ENCODE results near the gene MMP10. TPM values are rescaled to one million over a fixed set of nuclear protein-coding genes. Genes with fewer than 3 reads are reported as not detected.

Gene MMP10
- total RNA-seq, 1 donor from 2014 or later, result 0.32 TPM

DNA sequence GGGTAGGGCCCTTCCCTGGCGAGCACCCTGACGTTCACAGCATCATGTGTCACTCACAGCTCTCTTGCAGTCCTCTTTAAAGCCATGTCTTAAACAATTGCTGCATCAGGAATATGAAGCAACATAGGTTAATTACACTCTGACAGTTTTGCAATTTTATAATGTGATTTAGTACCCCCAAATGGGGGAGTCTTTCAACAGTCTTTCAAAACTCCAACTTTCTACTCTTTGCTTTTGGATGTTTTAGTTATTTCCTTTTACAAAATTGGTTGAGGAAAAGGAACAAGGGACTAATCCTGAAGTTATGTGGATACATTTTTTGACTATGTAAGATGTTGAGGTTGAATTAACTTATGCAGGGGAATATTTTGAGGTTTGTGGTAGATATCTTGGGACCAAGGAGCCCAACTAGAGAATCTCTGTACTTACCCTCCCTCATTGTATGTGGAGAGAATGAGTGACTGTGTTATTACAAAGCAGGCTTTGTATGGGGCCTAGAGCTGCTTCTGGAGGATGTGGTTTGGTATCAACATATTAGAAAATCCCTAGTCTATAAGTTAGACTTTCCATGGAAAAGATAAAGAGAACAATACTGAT is 55.4 kb downstream of the MMP10 start, which contains the start of gene MMP8:
MMP8 (minus strand) TSS at position 51 of the 597 bp plus-strand sequence. CDS start 99 bp downstream, outside the sequence.
- no peak within 1 kb of the TSS for H2AFZ ChIP-seq (replicated peaks)
- Mint-ChIP-seq H3K9me3 (no peaks in the 10 kb centered on the region), H3K36me3 (no peaks in the 10 kb centered on the region), H3K27me3 (ENCODE audit: insufficient read depth, low read depth) (no peaks in the 10 kb centered on the region), H3K27ac (no peak within 1 kb of the TSS), H3K4me1 (no peaks in the 10 kb centered on the region), H3K4me3 (no peak within 1 kb of the TSS)
- TF ChIP-seq EZH2 (IDR thresholded peaks at IDR 0.05) (no peak), EZH2phosphoT487 (IDR thresholded peaks at IDR 0.05) (no peak)
- TF ChIP-seq, protein P1, sequence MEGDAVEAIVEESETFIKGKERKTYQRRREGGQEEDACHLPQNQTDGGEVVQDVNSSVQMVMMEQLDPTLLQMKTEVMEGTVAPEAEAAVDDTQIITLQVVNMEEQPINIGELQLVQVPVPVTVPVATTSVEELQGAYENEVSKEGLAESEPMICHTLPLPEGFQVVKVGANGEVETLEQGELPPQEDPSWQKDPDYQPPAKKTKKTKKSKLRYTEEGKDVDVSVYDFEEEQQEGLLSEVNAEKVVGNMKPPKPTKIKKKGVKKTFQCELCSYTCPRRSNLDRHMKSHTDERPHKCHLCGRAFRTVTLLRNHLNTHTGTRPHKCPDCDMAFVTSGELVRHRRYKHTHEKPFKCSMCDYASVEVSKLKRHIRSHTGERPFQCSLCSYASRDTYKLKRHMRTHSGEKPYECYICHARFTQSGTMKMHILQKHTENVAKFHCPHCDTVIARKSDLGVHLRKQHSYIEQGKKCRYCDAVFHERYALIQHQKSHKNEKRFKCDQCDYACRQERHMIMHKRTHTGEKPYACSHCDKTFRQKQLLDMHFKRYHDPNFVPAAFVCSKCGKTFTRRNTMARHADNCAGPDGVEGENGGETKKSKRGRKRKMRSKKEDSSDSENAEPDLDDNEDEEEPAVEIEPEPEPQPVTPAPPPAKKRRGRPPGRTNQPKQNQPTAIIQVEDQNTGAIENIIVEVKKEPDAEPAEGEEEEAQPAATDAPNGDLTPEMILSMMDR (IDR thresholded peaks at IDR 0.05), result no peak
- H4K20me1 ChIP-seq (ENCODE audit: low read depth), result no peaks in the 10 kb centered on the region
- no peaks in the 10 kb centered on the region for H3F3A ChIP-seq (ENCODE audit: low read depth)
- H3K27ac ChIP-seq, result no peak within 1 kb of the TSS
- no peaks in the 10 kb centered on the region for H3K9me3 ChIP-seq (ENCODE audit: low read depth)
- no peak within 1 kb of the TSS for H3K9ac ChIP-seq
- no peak within 1 kb of the TSS for H3K4me3 ChIP-seq
- no peaks in the 10 kb centered on the region for H3K36me3 ChIP-seq
- H3K4me1 ChIP-seq, result no peaks in the 10 kb centered on the region
- no peak within 1 kb of the TSS for H3K4me2 ChIP-seq
- H3K27me3 ChIP-seq, result no peaks in the 10 kb centered on the region
- no peaks in the 10 kb centered on the region for H3K79me2 ChIP-seq (ENCODE audit: low read depth)
- DNase-seq (ENCODE audit: low spot score), result no peak

DNA sequence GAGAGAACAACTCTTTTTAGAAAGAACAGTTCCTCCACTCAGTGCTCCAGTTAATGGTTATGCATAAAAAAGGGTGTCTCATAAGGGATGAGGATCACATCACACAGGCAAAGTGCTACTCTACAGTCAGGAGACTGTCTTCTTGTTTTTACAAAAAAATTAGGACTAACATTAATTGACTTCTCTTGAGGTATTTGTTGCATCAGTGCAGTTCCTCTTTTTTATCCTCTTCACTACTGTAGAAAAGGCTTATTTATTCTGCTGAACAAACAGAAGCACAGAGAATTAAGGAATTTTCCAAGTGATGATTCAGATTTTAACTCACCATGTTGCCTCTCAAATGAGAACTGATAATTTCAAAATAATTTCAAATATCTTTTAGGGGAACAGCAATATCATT is 57.6 kb downstream of the MMP10 start:
- H3K4me2 ChIP-seq, result no peak overlapping the region
- H3F3A ChIP-seq (ENCODE audit: low read depth), result no peaks in the 10 kb centered on the region
- TF ChIP-seq, protein P1 (IDR thresholded peaks at IDR 0.05), result no peak
- TF ChIP-seq EZH2phosphoT487 (IDR thresholded peaks at IDR 0.05), result no peak
- no peak for TF ChIP-seq EZH2 (IDR thresholded peaks at IDR 0.05)
- H3K27me3 ChIP-seq, result no peaks in the 10 kb centered on the region
- no peak overlapping the region for H3K4me3 Mint-ChIP-seq
- no peaks in the 10 kb centered on the region for H3K4me1 ChIP-seq
- no peaks in the 10 kb centered on the region for H3K9me3 ChIP-seq (ENCODE audit: low read depth)
- no peaks in the 10 kb centered on the region for H3K79me2 ChIP-seq (ENCODE audit: low read depth)
- no peaks in the 10 kb centered on the region for H3K4me1 Mint-ChIP-seq
- no peaks in the 10 kb centered on the region for H3K36me3 Mint-ChIP-seq
- H3K27me3 Mint-ChIP-seq (ENCODE audit: insufficient read depth, low read depth), result no peaks in the 10 kb centered on the region
- H3K4me3 ChIP-seq, result no peak overlapping the region
- no peak overlapping the region for H3K9ac ChIP-seq
- H2AFZ ChIP-seq (replicated peaks), result no peak overlapping the region
- no peaks in the 10 kb centered on the region for H3K9me3 Mint-ChIP-seq
- no peak overlapping the region for H3K27ac Mint-ChIP-seq
- H3K36me3 ChIP-seq, result no peaks in the 10 kb centered on the region
- H4K20me1 ChIP-seq (ENCODE audit: low read depth), result no peaks in the 10 kb centered on the region
- no peak for DNase-seq (ENCODE audit: low spot score)
- H3K27ac ChIP-seq, result no peak overlapping the region

Other genes starting within 250 kb of the MMP10 start
- not detected in 2 replicates for gene MMP7, start 249.9 kb downstream of the MMP10 start, total RNA-seq (ENCODE audit: low replicate concordance)
- not detected in 2 replicates for gene MMP20, start 155.3 kb downstream of the MMP10 start, total RNA-seq (ENCODE audit: low replicate concordance)
- not detected in 2 replicates for gene MMP27, start 74.9 kb downstream of the MMP10 start, total RNA-seq (ENCODE audit: low replicate concordance)
- not detected in 2 replicates for gene MMP8, start 55.7 kb downstream of the MMP10 start, total RNA-seq (ENCODE audit: low replicate concordance)
- not detected in 2 replicates for gene MMP1, start 17.5 kb upstream of the MMP10 start, total RNA-seq (ENCODE audit: low replicate concordance)
- gene MMP3, start 63.0 kb upstream of the MMP10 start, total RNA-seq (ENCODE audit: low replicate concordance), result not detected in 2 replicates
- not detected in 2 replicates for gene MMP12, start 94.4 kb upstream of the MMP10 start, total RNA-seq (ENCODE audit: low replicate concordance)
- gene MMP13, start 175.1 kb upstream of the MMP10 start, total RNA-seq (ENCODE audit: low replicate concordance), result not detected in 2 replicates

Data from neural progenitor cell (in vitro differentiated cells).